Mucosa of stomach (tissue), 1 donor: Measurements from ENCODE around the gene SCAF1.

Experiments
- H3K27me3 ChIP-seq: one replicate; pipeline ENCODE4 v1.7.0; 2013; ENCODE audit warnings: mild to moderate bottlenecking, low read length; ENCODE audit not compliant: control insufficient read depth, insufficient read depth
- H3K36me3 ChIP-seq: one replicate; pipeline ENCODE4 v1.7.0; 2013; ENCODE audit warnings: low read length; ENCODE audit not compliant: control insufficient read depth, insufficient read depth
- H3K4me1 ChIP-seq: one replicate; pipeline ENCODE4 v1.7.0; 2013; ENCODE audit warnings: mild to moderate bottlenecking, low read length; ENCODE audit not compliant: control insufficient read depth, insufficient read depth
- H3K4me3 ChIP-seq: one replicate; pipeline ENCODE4 v1.7.0; 2013; ENCODE audit warnings: low read length
- H3K9ac ChIP-seq: one replicate; pipeline ENCODE4 v1.7.0; 2013; ENCODE audit warnings: mild to moderate bottlenecking, low read length, moderate library complexity
- H3K9me3 ChIP-seq: one replicate; pipeline ENCODE4 v1.7.0; 2013; ENCODE audit warnings: mild to moderate bottlenecking, low read length, moderate library complexity; ENCODE audit not compliant: control insufficient read depth
- donor health status: Pancreatic carcinoma.

The SCAF1 gene

DNA sequence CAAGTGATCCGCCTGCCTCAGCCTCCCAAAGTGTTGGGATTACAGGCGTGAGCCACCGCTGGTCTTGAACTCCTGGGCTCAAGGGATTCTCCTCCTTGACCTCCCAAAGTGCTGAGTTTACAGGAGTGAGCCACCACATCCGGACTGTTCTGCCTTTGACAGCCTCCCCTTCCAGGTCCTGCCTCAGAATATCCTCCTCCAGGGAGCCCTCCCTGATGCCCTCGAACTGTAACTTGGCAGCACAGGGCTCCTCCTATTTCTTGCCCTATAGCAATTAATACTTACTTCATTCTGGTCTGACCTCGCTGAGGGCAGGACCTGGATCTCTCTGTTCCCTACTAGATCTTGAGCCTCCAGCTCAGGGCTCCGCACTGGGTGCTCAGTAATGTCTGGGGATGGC is 54.9 kb downstream of the SCAF1 start:
- Histone ChIP-seq H3K4me1 (no peaks in the 10 kb centered on the region), H3K9me3 (no peaks in the 10 kb centered on the region), H3K4me3 (no peak overlapping the region), H3K27me3 (peaks cover 8% of the 10 kb centered on the region), H3K36me3 (no peaks in the 10 kb centered on the region), H3K9ac (no peak overlapping the region)

GRCh38 chr19:49699364-49699763 is 57.4 kb downstream of the SCAF1 start:
- H3K4me1 ChIP-seq: no peaks in the 10 kb centered on the region
- H3K36me3 ChIP-seq: no peaks in the 10 kb centered on the region
- no peaks in the 10 kb centered on the region for H3K9me3 ChIP-seq
- H3K27me3 ChIP-seq: peaks cover 8% of the 10 kb centered on the region
- H3K9ac ChIP-seq: no peak overlapping the region
- no peak overlapping the region for H3K4me3 ChIP-seq

DNA sequence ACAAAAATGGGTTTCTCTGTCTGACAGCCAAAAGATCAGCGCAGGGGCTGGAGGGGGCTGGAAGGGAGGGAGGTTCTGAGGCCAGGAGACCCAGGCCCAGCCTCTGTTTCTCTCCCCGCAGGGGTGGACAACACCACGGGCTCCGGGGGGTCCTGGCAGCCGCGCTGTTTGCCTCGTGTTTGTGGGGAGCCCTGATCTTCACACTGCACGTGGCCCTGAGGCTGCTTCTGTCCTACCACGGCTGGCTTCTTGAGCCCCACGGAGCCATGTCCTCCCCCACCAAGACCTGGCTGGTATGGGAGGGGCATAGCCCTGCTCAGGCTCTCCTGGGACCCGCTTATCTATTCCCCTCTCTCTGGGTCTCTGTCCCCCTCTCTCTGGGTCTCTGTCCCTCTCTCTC is 58.6 kb downstream of the SCAF1 start:
- peaks cover 8% of the 10 kb centered on the region for H3K27me3 ChIP-seq
- no peak overlapping the region for H3K9ac ChIP-seq
- no peaks in the 10 kb centered on the region for H3K9me3 ChIP-seq
- H3K4me1 ChIP-seq: no peaks in the 10 kb centered on the region
- no peaks in the 10 kb centered on the region for H3K36me3 ChIP-seq
- H3K4me3 ChIP-seq: no peak overlapping the region

DNA sequence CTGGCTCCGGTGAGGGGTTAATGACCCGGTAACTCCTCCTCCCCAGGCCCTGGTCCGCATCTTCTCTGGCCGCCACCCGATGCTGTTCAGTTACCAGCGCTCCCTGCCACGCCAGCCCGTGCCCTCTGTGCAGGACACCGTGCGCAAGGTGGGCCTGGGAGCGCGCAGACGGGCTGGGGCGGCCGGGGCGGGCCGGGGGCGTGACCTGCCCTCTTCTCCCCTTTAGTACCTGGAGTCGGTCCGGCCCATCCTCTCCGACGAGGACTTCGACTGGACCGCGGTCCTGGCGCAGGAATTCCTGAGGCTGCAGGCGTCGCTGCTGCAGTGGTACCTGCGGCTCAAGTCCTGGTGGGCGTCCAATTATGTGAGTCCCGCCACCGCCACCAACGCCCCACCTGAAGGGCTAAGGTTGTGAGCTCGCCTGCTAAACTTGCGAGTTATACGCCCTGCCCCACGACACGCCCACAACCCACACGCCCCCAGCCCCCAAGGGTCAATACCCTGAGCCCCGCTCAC is 59.3 kb downstream of the SCAF1 start:
- Histone ChIP-seq H3K9ac (no peak overlapping the region), H3K4me1 (no peaks in the 10 kb centered on the region), H3K9me3 (no peaks in the 10 kb centered on the region), H3K27me3 (peaks cover 8% of the 10 kb centered on the region), H3K36me3 (no peaks in the 10 kb centered on the region), H3K4me3 (no peak overlapping the region)

DNA sequence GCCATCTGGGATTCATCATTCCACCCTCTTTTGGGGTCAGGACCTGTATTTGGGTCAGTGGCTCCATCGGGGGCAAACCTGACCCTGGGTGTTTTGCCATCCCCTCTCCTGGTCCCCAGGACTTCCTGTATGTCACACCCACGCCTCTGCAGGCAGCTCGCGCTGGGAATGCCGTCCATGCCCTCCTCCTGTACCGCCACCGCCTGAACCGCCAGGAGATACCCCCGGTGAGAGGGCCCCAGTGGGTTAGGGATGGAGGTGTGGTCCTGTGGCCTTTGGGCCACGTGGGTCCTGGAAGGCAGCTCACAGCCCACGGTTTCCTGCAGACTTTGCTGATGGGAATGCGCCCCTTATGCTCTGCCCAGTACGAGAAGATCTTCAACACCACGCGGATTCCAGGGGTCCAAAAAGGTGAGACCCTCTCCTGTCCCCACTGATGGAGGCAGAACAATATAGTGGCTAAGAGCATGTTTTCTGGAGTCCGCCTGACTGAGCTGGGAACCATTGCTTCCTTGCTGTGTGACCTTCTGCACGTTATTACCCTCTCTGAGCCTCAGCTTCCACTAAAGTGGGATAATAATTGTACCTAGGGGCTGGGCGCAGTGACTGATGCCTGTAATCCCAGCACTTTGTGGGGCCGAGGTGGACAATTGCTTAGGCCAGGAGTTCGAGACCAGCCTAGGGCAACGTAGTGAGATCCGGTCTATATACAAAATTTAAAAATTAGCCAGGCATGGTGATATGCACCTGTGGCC is 63.1 kb downstream of the SCAF1 start:
- Histone ChIP-seq H3K27me3 (peaks cover 8% of the 10 kb centered on the region), H3K4me3 (no peak overlapping the region), H3K9me3 (no peaks in the 10 kb centered on the region), H3K36me3 (no peaks in the 10 kb centered on the region), H3K4me1 (no peaks in the 10 kb centered on the region), H3K9ac (no peak overlapping the region)

DNA sequence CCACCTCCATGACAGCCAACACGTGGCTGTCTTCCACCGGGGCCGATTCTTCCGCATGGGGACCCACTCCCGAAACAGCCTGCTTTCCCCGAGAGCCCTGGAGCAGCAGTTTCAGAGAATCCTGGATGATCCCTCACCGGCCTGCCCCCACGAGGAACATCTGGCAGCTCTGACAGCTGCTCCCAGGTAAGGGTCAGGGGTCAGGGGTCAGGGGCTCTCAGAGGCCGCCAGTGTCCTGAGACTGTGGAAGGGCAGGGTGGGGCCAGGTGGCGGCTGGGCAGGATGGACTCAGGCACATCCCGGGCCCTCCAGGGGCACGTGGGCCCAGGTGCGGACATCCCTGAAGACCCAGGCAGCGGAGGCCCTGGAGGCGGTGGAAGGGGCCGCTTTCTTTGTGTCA is 63.9 kb downstream of the SCAF1 start:
- no peaks in the 10 kb centered on the region for H3K4me1 ChIP-seq
- H3K4me3 ChIP-seq: no peak overlapping the region
- H3K9ac ChIP-seq: no peak overlapping the region
- no peaks in the 10 kb centered on the region for H3K9me3 ChIP-seq
- H3K27me3 ChIP-seq: peaks cover 1% of the 10 kb centered on the region
- H3K36me3 ChIP-seq: no peaks in the 10 kb centered on the region
